ENCODE results near the gene SEMA5A.

SEMA5A gene

GRCh38 chr5:9233712-9234111 lies 312.2 kb downstream of the SEMA5A start:
- Histone ChIP-seq H3F3A (ENCODE audit: insufficient read depth, low read length) (no peaks in the 10 kb centered on the region), H3K4me2 (ENCODE audit: low read depth, low read length) (no peak overlapping the region), H3K9ac (ENCODE audit: low read length) (no peak overlapping the region), H3K79me2 (ENCODE audit: low read length) (no peaks in the 10 kb centered on the region), H3K9me3 (replicated peaks; ENCODE audit: insufficient read depth, low read length) (no peaks in the 10 kb centered on the region), H3K27ac (ENCODE audit: low read length) (no peak overlapping the region), H3K4me1 (ENCODE audit: low read length) (no peaks in the 10 kb centered on the region), H4K20me1 (ENCODE audit: insufficient read depth, low read length) (no peaks in the 10 kb centered on the region), H2AFZ (ENCODE audit: low read length) (no peak overlapping the region), H3K9me2 (replicated peaks; ENCODE audit: insufficient read depth, low read length) (no peaks in the 10 kb centered on the region), H3K4me3 (ENCODE audit: low read length) (no peak overlapping the region), H3K36me3 (replicated peaks; ENCODE audit: insufficient read depth, low read length) (no peaks in the 10 kb centered on the region), H3K27me3 (replicated peaks; ENCODE audit: insufficient read depth, low read length) (no peaks in the 10 kb centered on the region)
- DNase-seq: no peak
- TF ChIP-seq EZH2phosphoT487 (IDR thresholded peaks at IDR 0.05; ENCODE audit: low read length) (no peak), EZH2 (optimal IDR thresholded peaks at IDR 0.05; ENCODE audit: low read depth, low read length) (no peak), CTCF (IDR thresholded peaks at IDR 0.05; ENCODE audit: low read length) (no peak)

GRCh38 chr5:9233035-9233434 lies 312.8 kb downstream of the SEMA5A start:
- DNase-seq: no peak
- Histone ChIP-seq H3F3A (ENCODE audit: insufficient read depth, low read length) (no peaks in the 10 kb centered on the region), H3K4me2 (ENCODE audit: low read depth, low read length) (no peak overlapping the region), H3K9ac (ENCODE audit: low read length) (no peak overlapping the region), H4K20me1 (ENCODE audit: insufficient read depth, low read length) (no peaks in the 10 kb centered on the region), H3K4me1 (ENCODE audit: low read length) (no peaks in the 10 kb centered on the region), H3K9me2 (replicated peaks; ENCODE audit: insufficient read depth, low read length) (no peaks in the 10 kb centered on the region), H3K9me3 (replicated peaks; ENCODE audit: insufficient read depth, low read length) (no peaks in the 10 kb centered on the region), H2AFZ (ENCODE audit: low read length) (no peak overlapping the region), H3K36me3 (replicated peaks; ENCODE audit: insufficient read depth, low read length) (no peaks in the 10 kb centered on the region), H3K27me3 (replicated peaks; ENCODE audit: insufficient read depth, low read length) (no peaks in the 10 kb centered on the region), H3K79me2 (ENCODE audit: low read length) (no peaks in the 10 kb centered on the region), H3K4me3 (ENCODE audit: low read length) (no peak overlapping the region), H3K27ac (ENCODE audit: low read length) (no peak overlapping the region)
- no peak for TF ChIP-seq EZH2 (optimal IDR thresholded peaks at IDR 0.05; ENCODE audit: low read depth, low read length)
- no peak for TF ChIP-seq CTCF (IDR thresholded peaks at IDR 0.05; ENCODE audit: low read length)
- TF ChIP-seq EZH2phosphoT487 (IDR thresholded peaks at IDR 0.05; ENCODE audit: low read length): no peak

- Histone ChIP-seq H3K4me2 (ENCODE audit: low read depth, low read length) (no peak overlapping the region), H3K9me3 (replicated peaks; ENCODE audit: insufficient read depth, low read length) (no peaks in the 10 kb centered on the region), H3K4me1 (ENCODE audit: low read length) (no peaks in the 10 kb centered on the region), H3K27me3 (replicated peaks; ENCODE audit: insufficient read depth, low read length) (no peaks in the 10 kb centered on the region), H3K4me3 (ENCODE audit: low read length) (no peak overlapping the region), H3K79me2 (ENCODE audit: low read length) (no peaks in the 10 kb centered on the region), H3K27ac (ENCODE audit: low read length) (no peak overlapping the region), H3K36me3 (replicated peaks; ENCODE audit: insufficient read depth, low read length) (no peaks in the 10 kb centered on the region), H4K20me1 (ENCODE audit: insufficient read depth, low read length) (no peaks in the 10 kb centered on the region), H3K9me2 (replicated peaks; ENCODE audit: insufficient read depth, low read length) (no peaks in the 10 kb centered on the region), H3K9ac (ENCODE audit: low read length) (no peak overlapping the region), H2AFZ (ENCODE audit: low read length) (no peak overlapping the region), H3F3A (ENCODE audit: insufficient read depth, low read length) (no peaks in the 10 kb centered on the region)
- no peak for DNase-seq
- no peak for TF ChIP-seq EZH2 (optimal IDR thresholded peaks at IDR 0.05; ENCODE audit: low read depth, low read length)
- TF ChIP-seq CTCF (IDR thresholded peaks at IDR 0.05; ENCODE audit: low read length): no peak
- no peak for TF ChIP-seq EZH2phosphoT487 (IDR thresholded peaks at IDR 0.05; ENCODE audit: low read length)
These were observed 314.0 kb downstream of the SEMA5A start for GRCh38 chr5:9231842-9232241.

All from MM.1S (cell line).